ENCODE results near the gene SAP30BP.

SAP30BP gene

DNA sequence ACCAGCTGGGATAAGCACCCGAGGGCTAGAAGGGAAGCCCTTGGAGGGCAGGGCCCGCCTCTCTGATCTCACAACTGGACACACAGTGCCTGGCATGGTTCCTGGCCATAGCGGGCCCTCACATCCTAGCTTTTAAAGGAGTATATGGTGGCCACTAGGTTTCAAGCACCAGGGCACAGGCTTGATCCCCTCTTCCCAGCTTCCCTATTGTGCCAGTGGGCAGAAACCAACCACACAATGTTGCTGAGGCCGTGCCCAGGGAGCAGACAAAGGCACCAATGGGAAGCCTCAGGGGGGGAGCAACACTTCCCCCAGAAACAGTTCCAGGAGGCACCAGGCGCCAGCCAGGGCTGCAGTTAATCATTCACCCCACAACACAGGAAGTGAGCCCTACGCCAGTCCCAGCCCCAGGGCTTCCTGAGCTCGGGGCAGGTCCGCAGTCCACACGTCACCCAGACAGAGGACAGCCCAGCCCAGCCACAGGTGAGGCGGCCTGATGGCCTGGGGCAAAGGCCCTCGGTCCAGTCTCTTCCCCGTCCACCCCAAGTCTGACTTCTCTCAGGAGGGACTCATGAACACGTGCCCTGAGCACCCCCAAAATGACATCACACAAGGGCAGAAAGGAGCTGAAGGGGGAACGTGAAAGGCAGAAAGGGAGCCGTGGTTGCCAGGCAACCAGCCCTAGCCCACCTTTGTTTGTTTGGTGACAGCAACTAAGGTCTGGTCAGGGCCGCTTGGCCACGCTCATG is 21.1 kb upstream of the SAP30BP start:
- TF ChIP-seq, protein P1, sequence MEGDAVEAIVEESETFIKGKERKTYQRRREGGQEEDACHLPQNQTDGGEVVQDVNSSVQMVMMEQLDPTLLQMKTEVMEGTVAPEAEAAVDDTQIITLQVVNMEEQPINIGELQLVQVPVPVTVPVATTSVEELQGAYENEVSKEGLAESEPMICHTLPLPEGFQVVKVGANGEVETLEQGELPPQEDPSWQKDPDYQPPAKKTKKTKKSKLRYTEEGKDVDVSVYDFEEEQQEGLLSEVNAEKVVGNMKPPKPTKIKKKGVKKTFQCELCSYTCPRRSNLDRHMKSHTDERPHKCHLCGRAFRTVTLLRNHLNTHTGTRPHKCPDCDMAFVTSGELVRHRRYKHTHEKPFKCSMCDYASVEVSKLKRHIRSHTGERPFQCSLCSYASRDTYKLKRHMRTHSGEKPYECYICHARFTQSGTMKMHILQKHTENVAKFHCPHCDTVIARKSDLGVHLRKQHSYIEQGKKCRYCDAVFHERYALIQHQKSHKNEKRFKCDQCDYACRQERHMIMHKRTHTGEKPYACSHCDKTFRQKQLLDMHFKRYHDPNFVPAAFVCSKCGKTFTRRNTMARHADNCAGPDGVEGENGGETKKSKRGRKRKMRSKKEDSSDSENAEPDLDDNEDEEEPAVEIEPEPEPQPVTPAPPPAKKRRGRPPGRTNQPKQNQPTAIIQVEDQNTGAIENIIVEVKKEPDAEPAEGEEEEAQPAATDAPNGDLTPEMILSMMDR (IDR thresholded peaks at IDR 0.05), result no peak

GRCh38 chr17:75646638-75646992 is 20.5 kb upstream of the SAP30BP start:
- TF ChIP-seq, protein P1 (IDR thresholded peaks at IDR 0.05), result no peak

DNA sequence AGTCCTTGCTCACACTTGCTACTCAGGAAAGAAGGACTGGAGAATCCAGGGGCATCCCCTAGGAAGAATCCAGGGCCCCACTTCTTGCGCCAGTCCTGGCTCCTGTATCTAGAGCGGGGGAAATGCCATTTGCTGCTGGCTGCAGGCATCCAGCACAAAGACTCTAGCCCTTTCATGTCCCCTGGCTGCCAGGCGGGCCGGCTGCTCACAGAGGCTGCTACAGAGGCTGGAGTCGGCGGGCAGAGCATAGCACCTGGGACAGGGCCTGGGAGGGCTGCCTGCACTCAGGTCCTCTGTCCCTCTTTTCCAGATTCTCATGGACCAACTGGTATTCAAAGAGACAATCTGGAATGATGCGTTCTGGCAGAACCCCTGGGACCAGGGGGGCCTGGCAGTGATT is 20.1 kb upstream of the SAP30BP start:
- TF ChIP-seq, protein P1 (IDR thresholded peaks at IDR 0.05), result no peak

DNA sequence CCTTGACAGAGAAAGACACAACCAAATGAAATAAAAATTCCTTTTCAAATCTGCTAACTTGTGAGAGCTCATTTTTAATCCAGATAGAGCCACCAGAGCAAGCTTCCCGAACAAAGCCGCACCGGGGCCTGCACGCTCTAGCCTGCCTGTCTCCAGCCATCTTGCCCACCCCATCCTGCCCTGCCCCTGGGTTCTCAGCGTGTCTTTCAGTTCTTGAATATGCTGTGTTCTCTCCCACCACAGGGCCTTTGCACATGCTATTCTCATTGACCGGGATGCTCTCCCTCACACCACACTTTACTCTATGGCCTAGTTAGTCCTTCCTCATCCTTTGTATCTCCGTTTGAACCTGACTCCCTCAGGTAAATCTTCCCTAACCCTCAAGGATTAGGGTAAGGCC is 19.2 kb upstream of the SAP30BP start:
- TF ChIP-seq, protein P1 (IDR thresholded peaks at IDR 0.05), result no peak

GRCh38 chr17:75649687-75650086 is 17.5 kb upstream of the SAP30BP start:
- TF ChIP-seq, protein P1 (IDR thresholded peaks at IDR 0.05), result no peak

GRCh38 chr17:75650874-75651273 is 16.3 kb upstream of the SAP30BP start:
- TF ChIP-seq, protein P1 (IDR thresholded peaks at IDR 0.05), result no peak

DNA sequence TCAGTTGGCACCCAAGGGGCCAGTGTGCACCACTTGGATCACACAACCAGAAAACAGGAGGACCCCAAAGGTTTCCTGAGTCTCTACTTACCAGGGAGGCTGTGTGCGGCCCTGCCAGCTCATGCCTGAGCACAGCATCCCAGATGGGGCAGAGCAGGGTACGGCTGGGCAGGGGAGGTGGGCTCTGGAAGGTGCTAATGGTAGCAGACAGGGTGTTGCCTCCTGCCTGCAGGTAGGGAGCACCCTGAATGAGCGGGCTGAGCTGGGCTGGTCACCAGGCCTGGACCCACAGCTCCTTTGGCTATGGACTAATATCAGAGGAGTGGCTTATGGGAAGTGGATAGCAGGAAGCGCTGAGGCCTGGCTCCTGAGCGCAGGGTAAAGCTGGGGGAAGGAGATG is 14.8 kb upstream of the SAP30BP start:
- TF ChIP-seq, protein P1 (IDR thresholded peaks at IDR 0.05), result no peak
